HG02678 (cell line): ENCODE measurements around the gene PPP1R12C.

Experiments
- ATAC-seq: cut with Tn5 transposase; IDR thresholded peaks from one replicate; pipeline ENCODE4 v1.9.1; 2021; ENCODE audit warnings: mild to moderate bottlenecking, moderate library complexity; ENCODE audit not compliant: unreplicated experiment

Gene PPP1R12C

GRCh38 chr19:55091126-55091910 lies 26.1 kb downstream of the PPP1R12C start:
- ATAC-seq = no peak

DNA sequence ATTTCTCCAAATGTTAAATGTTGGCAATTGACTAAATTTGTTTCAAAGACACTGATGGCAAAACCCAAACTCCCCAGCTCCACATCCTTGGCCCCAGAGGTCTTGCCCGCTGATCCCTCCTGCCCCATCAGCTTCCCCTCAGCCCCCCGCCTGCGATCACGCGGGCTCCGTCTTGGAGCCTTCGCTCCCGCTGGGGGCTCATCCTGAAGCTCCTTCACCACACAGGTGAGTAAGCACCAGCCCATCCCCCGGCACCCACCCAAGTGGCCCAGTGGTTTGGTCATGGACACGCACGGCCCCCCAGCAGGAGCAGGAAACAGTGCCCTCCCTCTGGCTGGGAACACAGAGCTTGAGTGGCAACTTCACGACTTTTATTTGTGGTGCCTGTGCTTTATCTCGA lies 26.9 kb downstream of the PPP1R12C start:
- ATAC-seq = no peak

DNA sequence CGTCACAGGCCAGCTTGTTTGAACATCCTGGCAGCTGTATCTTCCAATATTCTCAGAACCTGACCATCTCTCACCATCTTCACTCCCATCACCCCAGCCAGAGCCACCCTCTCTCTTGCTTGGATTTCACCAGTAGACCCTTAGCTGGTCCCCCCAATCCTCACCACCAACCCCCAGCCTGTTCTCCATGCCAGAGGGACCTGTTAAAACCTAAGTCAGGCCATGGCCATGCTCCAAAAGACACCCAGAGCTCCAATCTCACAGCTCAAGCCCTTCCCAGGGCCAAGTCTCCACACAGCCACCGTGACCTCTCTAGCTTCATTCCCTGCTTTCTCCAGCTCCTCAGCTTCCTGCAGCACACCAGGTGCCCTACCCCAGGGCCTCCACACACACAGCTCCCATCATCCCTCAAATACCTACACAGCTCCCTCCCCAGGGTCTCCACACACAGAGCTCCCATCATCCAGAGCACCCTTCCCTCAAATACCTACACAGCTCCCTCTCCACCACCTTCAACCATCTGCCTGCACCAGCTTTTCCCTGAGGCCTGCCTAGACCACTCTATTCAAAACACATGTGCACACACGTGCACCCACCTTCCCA lies 28.0 kb downstream of the PPP1R12C start:
- no peak for ATAC-seq

DNA sequence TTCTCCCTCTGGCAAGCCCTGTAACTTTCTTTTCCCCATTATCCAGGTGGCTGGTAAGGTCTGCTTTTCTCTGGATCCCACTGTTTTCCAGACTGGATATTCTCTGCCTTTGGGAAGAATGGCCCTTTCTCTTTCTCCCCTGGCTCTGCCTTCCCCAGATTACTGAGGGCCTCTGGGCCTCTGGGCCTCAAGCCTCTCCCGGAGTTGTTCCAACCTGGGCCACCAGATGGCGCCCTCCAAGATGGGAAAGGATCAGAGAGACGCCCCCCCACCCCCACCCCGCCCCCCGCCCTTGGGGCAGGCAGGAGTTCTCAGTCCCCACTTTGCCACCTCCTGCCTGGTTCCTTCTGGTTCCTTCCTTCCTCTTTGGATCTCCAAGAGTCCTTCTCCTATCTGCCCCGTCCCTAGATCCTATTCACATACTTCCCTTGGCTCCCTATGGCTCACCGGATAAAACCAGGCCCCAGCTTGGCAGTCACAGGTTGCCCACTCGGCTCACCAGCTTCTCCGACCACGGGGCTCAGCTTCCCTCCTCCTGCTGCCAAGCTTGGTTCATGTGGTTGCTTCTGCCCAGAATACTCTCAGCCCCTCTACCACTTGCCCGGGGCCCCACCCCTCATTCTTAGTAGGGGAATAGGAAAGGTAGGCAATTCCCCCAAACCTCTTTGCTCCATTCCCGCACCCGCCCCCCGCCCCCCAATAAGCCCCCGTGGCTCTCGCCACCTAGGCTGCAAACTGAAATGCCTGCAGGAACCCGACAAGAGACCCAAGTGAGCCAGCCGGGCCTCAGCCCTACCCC lies 28.7 kb downstream of the PPP1R12C start:
- ATAC-seq = no peak

GRCh38 chr19:55088021-55088451 lies 29.4 kb downstream of the PPP1R12C start:
- ATAC-seq = no peak

- ATAC-seq = no peak
Measured at GRCh38 chr19:55087542-55087901, 29.9 kb downstream of the PPP1R12C start.

GRCh38 chr19:55086730-55087541 lies 30.5 kb downstream of the PPP1R12C start:
- ATAC-seq = no peak

GRCh38 chr19:55085923-55086715 lies 31.3 kb downstream of the PPP1R12C start:
- ATAC-seq = no peak

- no peak for ATAC-seq
Measured at GRCh38 chr19:55084416-55084815, 33.0 kb downstream of the PPP1R12C start.

- ATAC-seq = no peak
Measured at GRCh38 chr19:55083004-55083850, 34.2 kb downstream of the PPP1R12C start.

GRCh38 chr19:55082020-55082851 lies 35.2 kb downstream of the PPP1R12C start:
- ATAC-seq = no peak

- ATAC-seq = no peak
Measured at GRCh38 chr19:55081770-55082019, 35.7 kb downstream of the PPP1R12C start.

- peak; percentile 71 for ATAC-seq
Measured at GRCh38 chr19:55080968-55081769, 36.3 kb downstream of the PPP1R12C start.

DNA sequence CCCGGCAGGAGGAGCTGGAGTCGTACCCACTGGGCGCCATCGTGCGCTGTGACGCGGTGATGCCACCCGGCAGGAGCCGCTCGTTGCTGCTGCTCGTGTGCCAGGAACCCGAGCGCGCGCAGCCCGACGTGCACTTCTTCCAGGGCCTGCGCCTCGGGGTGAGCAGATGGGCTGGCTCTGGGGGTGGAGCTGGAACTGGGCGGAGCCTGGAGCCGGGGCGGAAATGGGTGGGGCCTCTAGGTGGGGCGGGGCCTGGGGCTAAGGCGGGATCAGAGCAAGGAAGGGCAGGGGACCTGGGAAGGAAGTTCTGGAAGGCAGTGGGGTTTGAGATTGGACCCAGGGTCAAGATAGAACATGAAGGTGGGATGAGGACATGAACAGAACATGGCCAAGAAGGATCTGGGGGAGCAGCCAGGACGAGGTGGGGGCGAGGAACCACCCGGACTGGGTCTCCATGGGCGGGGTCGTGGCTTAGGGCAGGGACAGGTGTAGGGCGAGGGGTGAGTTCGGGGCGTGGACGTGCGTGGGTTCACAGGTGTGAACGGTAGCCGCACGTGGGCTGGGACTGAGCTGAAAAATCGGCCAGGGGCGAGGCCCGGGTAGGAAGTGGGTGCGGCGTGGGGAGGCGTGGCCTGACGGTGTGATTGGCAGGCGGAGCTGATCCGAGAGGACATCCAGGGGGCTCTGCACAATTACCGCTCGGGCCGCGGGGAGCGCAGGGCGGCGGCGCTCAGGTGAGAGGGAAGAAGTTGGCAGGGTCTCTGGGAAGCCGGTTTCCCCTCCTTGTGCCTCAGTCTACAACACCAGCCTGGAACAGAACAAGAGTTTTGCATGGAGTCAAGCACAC lies 37.1 kb downstream of the PPP1R12C start:
- peak; percentile 38 for ATAC-seq

GRCh38 chr19:55079400-55080038 lies 37.9 kb downstream of the PPP1R12C start:
- ATAC-seq = no peak

GRCh38 chr19:55078996-55079395 lies 38.4 kb downstream of the PPP1R12C start:
- ATAC-seq = no peak
